Effector memory CD4-positive, alpha-beta T cell (primary cell): Measurements from ENCODE around the gene RNU1-4.
"Not testable (repeated sequence)": the region's sequence is repeated elsewhere in the genome, so short reads cannot be mapped to it uniquely, and the experiment has no call there.

Source experiments
- DNase-seq, 3 donors: peaks; one replicate each; pipeline ENCODE4 v3.0.0-alpha.2; 2020
- H3K27ac ChIP-seq: 2 replicates; pipeline ENCODE4 v1.7.0; 2013; ENCODE audit warnings: mild to moderate bottlenecking, low read length, moderate library complexity; ENCODE audit not compliant: insufficient read depth, poor library complexity, severe bottlenecking
- H3K27me3 ChIP-seq: replicated peaks from 2 replicates; pipeline ENCODE4 v1.7.0; 2013; ENCODE audit warnings: mild to moderate bottlenecking, low read length; ENCODE audit not compliant: insufficient read depth, control insufficient read depth, poor library complexity, severe bottlenecking
- H3K36me3 ChIP-seq: 2 replicates; pipeline ENCODE4 v1.7.0; 2013; ENCODE audit warnings: mild to moderate bottlenecking, low read length, moderate library complexity; ENCODE audit not compliant: control insufficient read depth, insufficient read depth
- H3K4me1 ChIP-seq: 2 replicates; pipeline ENCODE4 v1.7.0; 2013; ENCODE audit warnings: low read length, mild to moderate bottlenecking; ENCODE audit not compliant: control insufficient read depth, insufficient read depth, poor library complexity, severe bottlenecking
- H3K4me3 ChIP-seq: 2 replicates; pipeline ENCODE4 v1.7.0; 2013; ENCODE audit warnings: low read length, low read depth, mild to moderate bottlenecking; ENCODE audit not compliant: insufficient read depth, poor library complexity, severe bottlenecking
- H3K9me3 ChIP-seq: 2 replicates; pipeline ENCODE4 v1.7.0; 2013; ENCODE audit warnings: mild to moderate bottlenecking, low read length, moderate library complexity; ENCODE audit not compliant: control insufficient read depth

Gene RNU1-4

GRCh38 chr1:16709659-16710087 lies 30.6 kb upstream of the RNU1-4 start:
- H3K36me3 ChIP-seq, H3K27ac ChIP-seq, H3K4me1 ChIP-seq, H3K27me3 ChIP-seq, H3K4me3 ChIP-seq, H3K9me3 ChIP-seq: not testable (repeated sequence)
- DNase-seq = peak in 2 of 3 donors; percentile 29 to 55

- H3K27me3 ChIP-seq, H3K4me1 ChIP-seq, H3K4me3 ChIP-seq, H3K9me3 ChIP-seq, H3K27ac ChIP-seq, DNase-seq, H3K36me3 ChIP-seq: not testable (repeated sequence)
These were observed 29.7 kb upstream of the RNU1-4 start for GRCh38 chr1:16710618-16711017.

- H3K4me1 ChIP-seq = not testable (repeated sequence)
These were observed 28.2 kb upstream of the RNU1-4 start for GRCh38 chr1:16712131-16712530.

GRCh38 chr1:16712582-16712981 lies 27.7 kb upstream of the RNU1-4 start:
- not testable (repeated sequence) for H3K27me3 ChIP-seq, H3K27ac ChIP-seq, H3K36me3 ChIP-seq, H3K4me1 ChIP-seq, H3K9me3 ChIP-seq, DNase-seq, H3K4me3 ChIP-seq

More at GRCh38 chr1:16712131-16712530, 28.2 kb upstream of the RNU1-4 start:
- not testable (repeated sequence) for H3K27ac ChIP-seq, H3K27me3 ChIP-seq, H3K36me3 ChIP-seq, H3K4me3 ChIP-seq, DNase-seq, H3K9me3 ChIP-seq

- not testable (repeated sequence) for H3K9me3 ChIP-seq, H3K4me1 ChIP-seq, H3K4me3 ChIP-seq, DNase-seq, H3K27me3 ChIP-seq, H3K36me3 ChIP-seq, H3K27ac ChIP-seq
These were observed 27.3 kb upstream of the RNU1-4 start for GRCh38 chr1:16712984-16713383.

- not testable (repeated sequence) for DNase-seq, H3K9me3 ChIP-seq, H3K27ac ChIP-seq, H3K36me3 ChIP-seq, H3K4me3 ChIP-seq, H3K27me3 ChIP-seq, H3K4me1 ChIP-seq
These were observed 26.8 kb upstream of the RNU1-4 start for GRCh38 chr1:16713480-16713879.

- Histone ChIP-seq H3K27me3 (no peaks in the 10 kb centered on the region), H3K9me3 (no peaks in the 10 kb centered on the region), H3K27ac (no peak overlapping the region), H3K36me3 (no peaks in the 10 kb centered on the region), H3K4me1 (no peaks in the 10 kb centered on the region), H3K4me3 (no peak overlapping the region)
- DNase-seq = no peak
These were observed 23.5 kb upstream of the RNU1-4 start for GRCh38 chr1:16716691-16717335.

- Histone ChIP-seq H3K27ac (no peak overlapping the region), H3K36me3 (no peaks in the 10 kb centered on the region), H3K27me3 (no peaks in the 10 kb centered on the region), H3K4me1 (no peaks in the 10 kb centered on the region), H3K9me3 (no peaks in the 10 kb centered on the region), H3K4me3 (no peak overlapping the region)
- no peak for DNase-seq
These were observed 22.8 kb upstream of the RNU1-4 start for GRCh38 chr1:16717336-16718098.

GRCh38 chr1:16718099-16718907 lies 22.0 kb upstream of the RNU1-4 start:
- not testable (repeated sequence) for H3K36me3 ChIP-seq, H3K27ac ChIP-seq, H3K27me3 ChIP-seq, DNase-seq, H3K4me3 ChIP-seq, H3K9me3 ChIP-seq, H3K4me1 ChIP-seq
